ENCODE data around the gene FCRL4. TPM values are rescaled to one million over a fixed set of nuclear protein-coding genes. Genes with fewer than 3 reads are reported as not detected.

Gene FCRL4
- total and polyA plus RNA-seq, 12 donors, result not detected

- TF ChIP-seq, protein P1, sequence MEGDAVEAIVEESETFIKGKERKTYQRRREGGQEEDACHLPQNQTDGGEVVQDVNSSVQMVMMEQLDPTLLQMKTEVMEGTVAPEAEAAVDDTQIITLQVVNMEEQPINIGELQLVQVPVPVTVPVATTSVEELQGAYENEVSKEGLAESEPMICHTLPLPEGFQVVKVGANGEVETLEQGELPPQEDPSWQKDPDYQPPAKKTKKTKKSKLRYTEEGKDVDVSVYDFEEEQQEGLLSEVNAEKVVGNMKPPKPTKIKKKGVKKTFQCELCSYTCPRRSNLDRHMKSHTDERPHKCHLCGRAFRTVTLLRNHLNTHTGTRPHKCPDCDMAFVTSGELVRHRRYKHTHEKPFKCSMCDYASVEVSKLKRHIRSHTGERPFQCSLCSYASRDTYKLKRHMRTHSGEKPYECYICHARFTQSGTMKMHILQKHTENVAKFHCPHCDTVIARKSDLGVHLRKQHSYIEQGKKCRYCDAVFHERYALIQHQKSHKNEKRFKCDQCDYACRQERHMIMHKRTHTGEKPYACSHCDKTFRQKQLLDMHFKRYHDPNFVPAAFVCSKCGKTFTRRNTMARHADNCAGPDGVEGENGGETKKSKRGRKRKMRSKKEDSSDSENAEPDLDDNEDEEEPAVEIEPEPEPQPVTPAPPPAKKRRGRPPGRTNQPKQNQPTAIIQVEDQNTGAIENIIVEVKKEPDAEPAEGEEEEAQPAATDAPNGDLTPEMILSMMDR (IDR thresholded peaks at IDR 0.05), result no peak
- Histone ChIP-seq H3K27ac (no peak overlapping the region), H3K4me3 (no peak overlapping the region), H3K9me3 (no peaks in the 10 kb centered on the region), H3K4me1 (no peaks in the 10 kb centered on the region), H3K27me3 (peaks cover 0 to 45% (median 5%) of the 10 kb centered on the region in 7 donors), H3K36me3 (no peaks in the 10 kb centered on the region)
- DNase-seq (no peak), ATAC-seq (no peak)
- intact Hi-C loops (cut with DNase I), result no loop called here
- WGBS, 2 donors, result 74 to 75% methylated on average over 3 of the region's 3 CpGs
Observed at GRCh38 chr1:157618190-157618589, 20.3 kb upstream of the FCRL4 start.

DNA sequence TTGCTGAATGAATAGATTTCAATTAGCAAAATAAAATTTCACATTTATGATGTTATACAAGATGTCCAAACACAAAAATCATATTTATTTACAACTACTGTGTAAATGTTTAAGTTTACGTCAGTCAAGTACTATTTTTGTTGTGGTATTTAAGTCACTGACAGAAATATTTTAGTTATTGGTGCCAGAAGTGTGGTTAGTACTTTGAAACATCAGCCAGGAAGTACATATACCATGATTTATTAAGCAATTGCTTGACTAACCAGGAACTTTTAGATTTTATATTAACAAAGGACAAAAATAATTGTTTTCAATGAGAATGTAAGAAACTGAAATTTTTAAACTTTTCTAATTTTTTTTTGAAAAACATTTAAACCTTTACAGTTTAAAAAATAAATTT lies 2.4 kb upstream of the FCRL4 start:
- no peak for ATAC-seq
- TF ChIP-seq, protein P1 (IDR thresholded peaks at IDR 0.05), result no peak
- Histone ChIP-seq H3K4me3 (no peak overlapping the region), H3K27ac (no peak overlapping the region), H3K36me3 (no peaks in the 10 kb centered on the region), H3K27me3 (peaks cover 0 to 65% (median 11%) of the 10 kb centered on the region in 7 donors), H3K4me1 (no peaks in the 10 kb centered on the region), H3K9me3 (no peaks in the 10 kb centered on the region)
- no peak for DNase-seq
- WGBS, 2 donors, result 64 to 65% methylated on average over 1 of the region's 1 CpG
- intact Hi-C loops (cut with DNase I), result no loop called here

- ATAC-seq, result no peak
- no peaks in the 10 kb centered on the region for H3K36me3 ChIP-seq
- no peaks in the 10 kb centered on the region for H3K4me1 ChIP-seq
- H3K27ac ChIP-seq, result no peak overlapping the region
- DNase-seq, result no peak
- TF ChIP-seq, protein P1 (IDR thresholded peaks at IDR 0.05), result no peak
- intact Hi-C loops (cut with DNase I), result no loop called here
- no peaks in the 10 kb centered on the region for H3K9me3 ChIP-seq
- peaks cover 0 to 63% (median 10%) of the 10 kb centered on the region in 7 donors for H3K27me3 ChIP-seq
- no peak overlapping the region for H3K4me3 ChIP-seq
- WGBS, 2 donors, result 73 to 80% methylated on average over 6 of the region's 6 CpGs
Observed at GRCh38 chr1:157596384-157596783, 1.5 kb downstream of the FCRL4 start.

DNA sequence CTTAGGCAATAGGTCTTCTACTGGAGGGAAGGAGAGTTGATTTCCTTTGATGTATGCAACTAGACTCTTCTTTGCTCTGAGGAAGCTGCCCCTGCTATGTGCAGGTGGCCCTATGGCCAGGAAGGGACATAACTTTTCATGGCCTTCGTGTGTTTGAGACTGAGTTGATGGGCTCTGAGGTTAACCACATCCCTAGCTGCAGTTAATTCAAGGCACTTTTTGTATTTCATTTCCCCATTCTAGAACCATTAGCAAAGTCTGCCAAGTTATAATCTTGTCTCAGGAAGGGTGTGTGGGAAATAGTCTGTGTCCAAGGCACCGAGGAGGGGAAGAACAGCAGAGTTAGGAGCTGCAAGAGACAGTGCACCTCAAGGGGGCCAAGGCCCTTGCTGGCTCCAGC lies 2.5 kb downstream of the FCRL4 start:
- DNase-seq (no peak), ATAC-seq (no peak)
- H3K9me3 ChIP-seq, result no peaks in the 10 kb centered on the region
- no peaks in the 10 kb centered on the region for H3K4me1 ChIP-seq
- TF ChIP-seq, protein P1 (IDR thresholded peaks at IDR 0.05), result no peak
- peaks cover 0 to 67% (median 10%) of the 10 kb centered on the region in 7 donors for H3K27me3 ChIP-seq
- no peak overlapping the region for H3K27ac ChIP-seq
- H3K4me3 ChIP-seq, result no peak overlapping the region
- H3K36me3 ChIP-seq, result no peaks in the 10 kb centered on the region
- intact Hi-C loops (cut with DNase I), result no loop called here
- WGBS, 2 donors, result 40 to 50% methylated on average over 2 of the region's 2 CpGs

Data from heart right ventricle (tissue), 16 donors.